Parathyroid adenoma (tissue), 2 donors: Measurements from ENCODE around the gene TRMT1.

Source experiments
- H2AFZ ChIP-seq: fragments of 300-600 bp; sonication (generic); one replicate; pipeline ENCODE4 v1.7.0; 2017; ENCODE audit warnings: antibody characterized with exemption, mild to moderate bottlenecking
- H3K27ac ChIP-seq: fragments of 300-600 bp; sonication (generic); one replicate; pipeline ENCODE4 v1.7.0; 2017
- H3K27me3 ChIP-seq: fragments of 300-600 bp; sonication (generic); one replicate; pipeline ENCODE4 v1.7.0; 2017; ENCODE audit warnings: low read length; ENCODE audit not compliant: control insufficient read depth, insufficient read depth
- H3K36me3 ChIP-seq: fragments of 300-600 bp; sonication (generic); one replicate; pipeline ENCODE4 v1.7.0; 2017; ENCODE audit warnings: low read length; ENCODE audit not compliant: control insufficient read depth, insufficient read depth
- H3K4me1 ChIP-seq: fragments of 300-600 bp; sonication (generic); one replicate; pipeline ENCODE4 v1.7.0; 2017; ENCODE audit warnings: control low read depth
- H3K4me2 ChIP-seq: fragments of 300-600 bp; sonication (generic); one replicate; pipeline ENCODE4 v1.7.0; 2017; ENCODE audit warnings: low read length
- H3K4me3 ChIP-seq: fragments of 300-600 bp; sonication (generic); one replicate; pipeline ENCODE4 v1.7.0; 2017; ENCODE audit warnings: low read depth, low read length
- H3K79me2 ChIP-seq: fragments of 300-600 bp; sonication (generic); one replicate; pipeline ENCODE4 v1.7.0; 2017; ENCODE audit warnings: control low read depth
- H3K9ac ChIP-seq: fragments of 300-600 bp; sonication (generic); one replicate; pipeline ENCODE4 v1.7.0; 2017; ENCODE audit warnings: mild to moderate bottlenecking
- H3K9me3 ChIP-seq: fragments of 300-600 bp; sonication (generic); one replicate; pipeline ENCODE4 v1.7.0; 2017; ENCODE audit warnings: low read length; ENCODE audit not compliant: control insufficient read depth
- TF ChIP-seq, protein P1 (sequence below): fragments of 300-600 bp; sonication (generic); IDR thresholded peaks from one replicate; pipeline ENCODE4 v1.7.0; 2017; ENCODE audit warnings: antibody characterized with exemption, mild to moderate bottlenecking
- donor health status: primary hyperparathyroidism.

Gene TRMT1

DNA sequence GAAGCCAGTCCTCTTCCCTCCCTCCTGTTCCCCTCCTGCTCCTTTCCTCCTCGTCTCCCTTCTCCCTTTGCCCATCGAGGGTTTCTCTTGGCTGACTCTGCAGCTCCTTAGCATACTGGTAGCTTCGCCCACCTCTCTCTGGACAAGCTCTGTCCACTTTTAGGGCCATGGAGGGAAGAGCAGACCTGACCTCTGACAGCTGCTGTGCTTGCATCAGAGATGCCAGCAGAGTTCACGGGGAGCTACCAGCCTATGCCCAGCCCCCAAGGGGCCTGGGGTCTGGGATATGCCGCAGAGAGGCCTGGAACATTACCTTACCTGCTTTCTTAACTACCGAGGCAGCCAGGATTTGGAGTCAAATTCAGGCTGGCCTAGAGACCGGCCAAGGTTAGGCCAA lies 33.5 kb downstream of the TRMT1 start:
- no peak overlapping the region for H3K9ac ChIP-seq
- H3K27ac ChIP-seq, result no peak overlapping the region

DNA sequence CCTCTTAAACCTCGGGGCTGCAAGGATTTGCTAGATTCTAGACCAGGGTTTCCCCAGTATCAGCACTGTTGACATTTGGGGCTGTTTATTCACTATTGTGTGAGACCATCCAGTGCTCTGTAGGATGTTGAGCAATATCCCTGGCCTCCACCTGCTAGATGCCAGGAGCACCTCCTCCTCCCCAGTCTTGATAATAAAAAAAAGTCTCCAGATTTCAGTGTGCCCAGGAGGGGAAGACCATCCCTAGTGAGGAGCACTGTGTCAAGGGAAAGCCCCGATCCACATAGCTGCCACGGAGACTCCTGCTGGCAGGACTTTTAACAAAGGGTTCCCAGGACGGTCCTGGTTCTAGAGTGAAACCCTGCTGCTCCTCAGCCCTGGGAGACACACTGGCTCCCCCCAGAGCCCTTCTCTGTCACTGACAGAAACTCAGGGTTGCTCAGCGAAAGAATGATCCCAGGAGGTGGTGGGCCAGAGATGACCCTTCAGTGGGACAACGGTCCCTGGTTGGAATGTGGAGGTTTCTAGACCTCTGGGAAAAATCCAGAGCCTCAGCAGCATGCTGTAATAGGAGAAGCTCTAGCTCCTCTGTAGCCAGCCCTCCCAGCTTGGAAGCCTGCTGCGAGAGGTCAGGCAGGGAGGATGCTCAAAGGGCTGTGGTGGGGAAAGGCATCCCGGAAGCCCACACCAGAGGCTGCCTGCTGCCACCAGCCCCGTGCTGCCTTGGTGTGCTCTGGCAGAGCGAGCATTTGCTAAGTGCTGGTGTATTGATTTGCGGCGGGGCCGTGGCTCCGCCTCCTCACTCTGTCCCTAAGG lies 34.1 kb downstream of the TRMT1 start:
- TF ChIP-seq, protein P1, sequence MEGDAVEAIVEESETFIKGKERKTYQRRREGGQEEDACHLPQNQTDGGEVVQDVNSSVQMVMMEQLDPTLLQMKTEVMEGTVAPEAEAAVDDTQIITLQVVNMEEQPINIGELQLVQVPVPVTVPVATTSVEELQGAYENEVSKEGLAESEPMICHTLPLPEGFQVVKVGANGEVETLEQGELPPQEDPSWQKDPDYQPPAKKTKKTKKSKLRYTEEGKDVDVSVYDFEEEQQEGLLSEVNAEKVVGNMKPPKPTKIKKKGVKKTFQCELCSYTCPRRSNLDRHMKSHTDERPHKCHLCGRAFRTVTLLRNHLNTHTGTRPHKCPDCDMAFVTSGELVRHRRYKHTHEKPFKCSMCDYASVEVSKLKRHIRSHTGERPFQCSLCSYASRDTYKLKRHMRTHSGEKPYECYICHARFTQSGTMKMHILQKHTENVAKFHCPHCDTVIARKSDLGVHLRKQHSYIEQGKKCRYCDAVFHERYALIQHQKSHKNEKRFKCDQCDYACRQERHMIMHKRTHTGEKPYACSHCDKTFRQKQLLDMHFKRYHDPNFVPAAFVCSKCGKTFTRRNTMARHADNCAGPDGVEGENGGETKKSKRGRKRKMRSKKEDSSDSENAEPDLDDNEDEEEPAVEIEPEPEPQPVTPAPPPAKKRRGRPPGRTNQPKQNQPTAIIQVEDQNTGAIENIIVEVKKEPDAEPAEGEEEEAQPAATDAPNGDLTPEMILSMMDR, result no peak
- Histone ChIP-seq H3K4me1 (no peaks in the 10 kb centered on the region), H3K79me2 (no peaks in the 10 kb centered on the region), H3K27ac (no peak overlapping the region), H3K27me3 (no peaks in the 10 kb centered on the region), H3K9ac (no peak overlapping the region), H3K9me3 (no peaks in the 10 kb centered on the region), H2AFZ (no peak overlapping the region), H3K4me3 (no peak overlapping the region), H3K36me3 (no peaks in the 10 kb centered on the region), H3K4me2 (no peak overlapping the region)

More for the DNA sequence above, 33.5 kb downstream of the TRMT1 start:
- Histone ChIP-seq H3K9me3 (no peaks in the 10 kb centered on the region), H3K4me3 (no peak overlapping the region), H3K36me3 (no peaks in the 10 kb centered on the region), H2AFZ (no peak overlapping the region), H3K4me1 (no peaks in the 10 kb centered on the region), H3K4me2 (no peak overlapping the region), H3K27me3 (no peaks in the 10 kb centered on the region), H3K79me2 (no peaks in the 10 kb centered on the region)
- TF ChIP-seq, protein P1, result no peak

DNA sequence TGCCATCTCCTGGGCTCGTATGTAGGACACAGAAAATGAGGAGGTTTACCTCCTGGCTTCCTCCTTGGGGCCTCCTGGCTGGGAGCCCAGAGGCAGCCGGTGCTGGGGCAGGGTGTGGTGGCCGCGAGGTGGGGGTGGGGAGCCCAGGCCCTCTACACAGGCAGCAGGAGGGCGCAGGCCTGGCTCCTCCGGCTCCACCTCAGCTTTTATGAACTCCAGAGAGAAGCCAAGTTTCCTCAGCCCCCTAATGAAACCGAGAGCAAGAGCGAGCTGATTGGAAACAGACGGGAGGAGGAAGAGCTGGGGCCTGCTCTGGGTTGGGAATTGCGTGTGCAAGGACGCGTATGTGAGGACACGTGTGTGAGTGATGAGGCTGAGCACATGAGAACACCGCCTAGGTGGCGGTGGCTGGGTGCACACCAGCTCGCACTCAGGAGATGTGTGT lies 37.0 kb downstream of the TRMT1 start:
- Histone ChIP-seq H3K36me3 (no peaks in the 10 kb centered on the region), H2AFZ (no peak overlapping the region), H3K4me2 (no peak overlapping the region), H3K9me3 (no peaks in the 10 kb centered on the region), H3K27ac (no peak overlapping the region), H3K4me3 (no peak overlapping the region), H3K9ac (no peak overlapping the region), H3K79me2 (no peaks in the 10 kb centered on the region), H3K27me3 (no peaks in the 10 kb centered on the region), H3K4me1 (no peaks in the 10 kb centered on the region)
- TF ChIP-seq, protein P1, result no peak

DNA sequence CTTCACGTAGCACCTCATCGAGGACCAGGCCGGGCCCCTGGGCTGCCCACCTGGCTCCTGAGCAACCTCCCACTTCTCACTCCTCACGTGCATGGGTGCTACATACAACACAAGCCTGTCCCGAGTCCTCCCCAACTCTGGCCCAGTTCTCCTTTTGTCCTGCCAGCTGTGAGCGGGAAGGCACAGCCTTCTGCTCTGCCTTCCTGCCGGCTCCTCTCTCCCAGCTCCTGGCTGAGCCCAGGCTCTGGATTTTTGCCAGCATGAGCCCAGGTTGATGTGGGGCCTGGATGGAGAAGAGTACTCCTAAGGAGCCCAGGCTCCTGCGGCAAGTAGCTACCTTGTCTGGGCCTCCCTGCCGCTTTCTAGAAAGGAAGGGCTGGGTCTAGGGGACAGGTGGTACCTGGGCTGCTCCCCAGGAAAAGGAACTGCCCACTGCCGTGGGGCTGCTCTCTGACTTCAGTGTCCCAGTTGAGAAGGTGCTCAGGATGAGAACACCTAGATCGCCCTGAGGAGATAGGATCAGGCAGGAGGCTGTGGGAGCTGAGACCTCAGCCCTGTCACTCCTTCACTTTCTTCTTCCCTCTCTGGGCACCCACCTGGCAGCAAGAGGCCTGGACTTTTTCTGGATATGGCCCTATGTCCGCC lies 37.5 kb downstream of the TRMT1 start:
- Histone ChIP-seq H2AFZ (no peak overlapping the region), H3K4me3 (no peak overlapping the region), H3K4me1 (no peaks in the 10 kb centered on the region), H3K27me3 (no peaks in the 10 kb centered on the region), H3K4me2 (no peak overlapping the region), H3K79me2 (no peaks in the 10 kb centered on the region), H3K27ac (no peak overlapping the region), H3K36me3 (no peaks in the 10 kb centered on the region), H3K9me3 (no peaks in the 10 kb centered on the region), H3K9ac (no peak overlapping the region)
- TF ChIP-seq, protein P1, result no peak
